Epithelial cell of proximal tubule (primary cell): ENCODE measurements around the gene ZSWIM8. TPM values are rescaled to one million over a fixed set of nuclear protein-coding genes. Genes with fewer than 3 reads are reported as not detected.
"Not testable (repeated sequence)": the region's sequence is repeated elsewhere in the genome, so short reads cannot be mapped to it uniquely, and the experiment has no call there.

ENCODE experiments used
- DNase-seq: peaks from one replicate; pipeline ENCODE4 v3.0.0-alpha.2; 2011; ENCODE audit warnings: low read depth
- H3K4me3 ChIP-seq: 2 replicates; pipeline ENCODE4 v1.5.1; 2011; ENCODE audit warnings: low read depth, mild to moderate bottlenecking, low read length
- total RNA-seq: library from RNA; depleted of rRNA; stranded (reverse); fragments of >200 nt; gene quantifications from 2 replicates; pipeline ENCODE4 v1.2.3, GENCODE V29; 2015
- TF ChIP-seq, protein P1 (sequence below): conservative IDR thresholded peaks from 2 replicates; pipeline ENCODE4 v1.5.1; 2012; ENCODE audit warnings: low read depth, mild to moderate bottlenecking, low read length

ZSWIM8 gene
- total RNA-seq, 1 donor from 2014 or later, result 40.3 TPM

DNA sequence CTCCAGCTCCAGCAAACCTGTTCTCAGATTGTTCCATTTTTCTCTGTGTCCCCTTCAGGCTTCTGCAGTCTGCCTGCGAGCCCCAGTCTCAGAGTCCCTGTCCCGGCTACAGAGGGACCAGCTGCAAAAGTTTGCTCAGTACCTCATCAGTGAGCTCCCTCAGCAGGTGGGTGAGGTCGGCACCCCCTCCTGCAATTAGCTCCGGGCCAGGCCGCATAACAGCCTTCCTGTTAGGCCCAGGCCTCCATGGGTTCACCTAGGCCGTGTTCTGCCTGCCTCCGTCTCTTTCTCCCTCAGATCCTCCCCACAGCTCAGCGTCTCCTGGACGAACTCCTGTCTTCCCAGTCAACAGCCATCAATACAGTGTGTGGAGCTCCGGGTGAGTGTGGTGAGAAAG, 4.3 kb downstream of the ZSWIM8 start:
- TF ChIP-seq, protein P1, sequence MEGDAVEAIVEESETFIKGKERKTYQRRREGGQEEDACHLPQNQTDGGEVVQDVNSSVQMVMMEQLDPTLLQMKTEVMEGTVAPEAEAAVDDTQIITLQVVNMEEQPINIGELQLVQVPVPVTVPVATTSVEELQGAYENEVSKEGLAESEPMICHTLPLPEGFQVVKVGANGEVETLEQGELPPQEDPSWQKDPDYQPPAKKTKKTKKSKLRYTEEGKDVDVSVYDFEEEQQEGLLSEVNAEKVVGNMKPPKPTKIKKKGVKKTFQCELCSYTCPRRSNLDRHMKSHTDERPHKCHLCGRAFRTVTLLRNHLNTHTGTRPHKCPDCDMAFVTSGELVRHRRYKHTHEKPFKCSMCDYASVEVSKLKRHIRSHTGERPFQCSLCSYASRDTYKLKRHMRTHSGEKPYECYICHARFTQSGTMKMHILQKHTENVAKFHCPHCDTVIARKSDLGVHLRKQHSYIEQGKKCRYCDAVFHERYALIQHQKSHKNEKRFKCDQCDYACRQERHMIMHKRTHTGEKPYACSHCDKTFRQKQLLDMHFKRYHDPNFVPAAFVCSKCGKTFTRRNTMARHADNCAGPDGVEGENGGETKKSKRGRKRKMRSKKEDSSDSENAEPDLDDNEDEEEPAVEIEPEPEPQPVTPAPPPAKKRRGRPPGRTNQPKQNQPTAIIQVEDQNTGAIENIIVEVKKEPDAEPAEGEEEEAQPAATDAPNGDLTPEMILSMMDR, result no peak
- DNase-seq, result no peak
- no peak overlapping the region for H3K4me3 ChIP-seq

- TF ChIP-seq, protein P1, result no peak
- no peak for DNase-seq
- H3K4me3 ChIP-seq, result no peak overlapping the region
These were observed 5.7 kb downstream of the ZSWIM8 start for GRCh38 chr10:73790886-73791625.

GRCh38 chr10:73791871-73792400, 6.5 kb downstream of the ZSWIM8 start:
- H3K4me3 ChIP-seq, result no peak overlapping the region
- DNase-seq, result no peak
- TF ChIP-seq, protein P1, result no peak

DNA sequence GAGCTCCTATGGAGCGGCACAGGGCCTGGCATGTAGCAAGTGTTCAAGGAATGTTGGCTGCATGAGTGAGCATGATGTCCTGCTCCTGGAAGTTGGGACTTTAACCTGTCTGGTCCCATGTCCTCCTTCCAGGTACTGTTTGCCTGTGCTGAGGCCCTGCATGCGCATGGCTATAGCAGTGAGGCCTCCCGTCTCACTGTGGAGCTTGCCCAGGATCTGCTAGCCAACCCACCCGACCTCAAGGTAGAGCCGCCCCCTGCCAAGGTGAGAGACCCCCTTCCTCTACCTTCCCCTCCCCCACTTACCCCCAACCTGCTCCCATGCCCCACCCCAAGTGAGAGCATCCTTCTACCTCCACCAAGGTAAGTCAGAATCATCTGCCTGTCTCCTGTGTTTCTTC, 8.1 kb downstream of the ZSWIM8 start:
- TF ChIP-seq, protein P1, result no peak
- DNase-seq, result no peak
- H3K4me3 ChIP-seq, result no peak overlapping the region

GRCh38 chr10:73795491-73795890, 10.1 kb downstream of the ZSWIM8 start:
- H3K4me3 ChIP-seq, DNase-seq: not testable (repeated sequence)

- not testable (repeated sequence) for H3K4me3 ChIP-seq, DNase-seq
These were observed 10.6 kb downstream of the ZSWIM8 start for GRCh38 chr10:73796035-73796434.

DNA sequence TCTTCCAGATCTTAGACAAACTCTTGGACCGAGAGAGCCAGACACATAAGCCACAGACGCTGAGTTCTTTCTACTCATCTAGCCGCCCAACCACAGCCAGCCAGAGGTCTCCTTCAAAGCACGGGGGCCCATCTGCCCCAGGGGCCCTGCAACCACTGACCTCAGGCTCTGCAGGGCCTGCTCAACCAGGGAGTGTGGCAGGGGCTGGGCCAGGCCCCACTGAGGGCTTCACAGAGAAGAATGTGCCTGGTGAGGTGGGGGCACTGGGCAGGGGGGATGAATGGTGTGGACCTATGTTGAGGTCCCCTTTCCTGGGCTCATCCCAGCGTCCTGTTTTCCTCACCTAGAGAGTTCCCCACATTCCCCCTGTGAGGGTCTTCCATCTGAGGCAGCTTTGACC, 11.4 kb downstream of the ZSWIM8 start:
- no peak for DNase-seq
- no peak overlapping the region for H3K4me3 ChIP-seq
- TF ChIP-seq, protein P1, result no peak

- DNase-seq, result no peak
- TF ChIP-seq, protein P1, result no peak
- H3K4me3 ChIP-seq, result no peak overlapping the region
These were observed 12.1 kb downstream of the ZSWIM8 start for GRCh38 chr10:73797324-73798025.
